GM19193 (cell line): Measurements from ENCODE around the gene GCSAM.

Experiments used
- POLR2A ChIP-seq: IDR thresholded peaks from 4 replicates; pipeline ENCODE4 v1.6.1; 2011; ENCODE audit not compliant: insufficient read depth, insufficient read length; ENCODE audit errors: extremely low read depth

GCSAM gene

GRCh38 chr3:112096176-112096575 is 36.9 kb downstream of the GCSAM start:
- no peak for TF ChIP-seq POLR2A

GRCh38 chr3:112095731-112096130 is 37.3 kb downstream of the GCSAM start:
- TF ChIP-seq POLR2A: no peak

GRCh38 chr3:112093180-112093522 is 39.9 kb downstream of the GCSAM start:
- no peak for TF ChIP-seq POLR2A

DNA sequence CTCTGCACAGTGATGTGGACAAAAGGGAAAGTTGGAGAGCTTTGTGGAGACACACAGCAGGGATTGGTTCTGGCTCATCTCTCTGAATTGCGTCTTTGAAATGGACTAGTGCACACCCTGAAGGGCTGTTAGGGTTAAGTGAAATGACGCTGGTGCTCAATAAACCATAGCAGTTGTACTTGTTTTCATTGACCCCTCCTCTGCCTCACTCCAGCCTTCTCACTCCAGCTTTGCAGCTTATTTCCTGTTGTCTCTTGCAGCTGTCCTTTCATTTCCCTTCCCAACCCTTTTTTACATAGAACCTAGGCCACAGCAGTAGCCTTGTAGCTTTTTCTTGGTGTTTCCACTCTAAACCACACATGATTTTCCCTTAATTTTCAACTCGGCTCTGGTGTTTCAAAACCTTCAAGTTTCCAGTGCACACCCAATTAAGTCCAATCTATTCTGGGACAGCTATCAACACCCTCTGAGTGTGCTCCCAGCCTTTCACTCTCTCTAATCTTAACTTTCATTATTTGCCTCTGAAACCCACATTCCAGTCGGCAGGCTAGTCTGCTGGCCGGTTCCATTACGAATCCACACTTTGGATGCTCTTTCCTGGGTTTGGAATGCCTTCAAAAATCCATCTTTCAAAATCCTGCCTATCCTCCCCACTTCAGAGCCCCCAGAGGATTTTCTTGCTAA is 40.4 kb downstream of the GCSAM start:
- TF ChIP-seq POLR2A: no peak

- TF ChIP-seq POLR2A: no peak
These were observed 42.0 kb downstream of the GCSAM start for GRCh38 chr3:112090887-112091586.

DNA sequence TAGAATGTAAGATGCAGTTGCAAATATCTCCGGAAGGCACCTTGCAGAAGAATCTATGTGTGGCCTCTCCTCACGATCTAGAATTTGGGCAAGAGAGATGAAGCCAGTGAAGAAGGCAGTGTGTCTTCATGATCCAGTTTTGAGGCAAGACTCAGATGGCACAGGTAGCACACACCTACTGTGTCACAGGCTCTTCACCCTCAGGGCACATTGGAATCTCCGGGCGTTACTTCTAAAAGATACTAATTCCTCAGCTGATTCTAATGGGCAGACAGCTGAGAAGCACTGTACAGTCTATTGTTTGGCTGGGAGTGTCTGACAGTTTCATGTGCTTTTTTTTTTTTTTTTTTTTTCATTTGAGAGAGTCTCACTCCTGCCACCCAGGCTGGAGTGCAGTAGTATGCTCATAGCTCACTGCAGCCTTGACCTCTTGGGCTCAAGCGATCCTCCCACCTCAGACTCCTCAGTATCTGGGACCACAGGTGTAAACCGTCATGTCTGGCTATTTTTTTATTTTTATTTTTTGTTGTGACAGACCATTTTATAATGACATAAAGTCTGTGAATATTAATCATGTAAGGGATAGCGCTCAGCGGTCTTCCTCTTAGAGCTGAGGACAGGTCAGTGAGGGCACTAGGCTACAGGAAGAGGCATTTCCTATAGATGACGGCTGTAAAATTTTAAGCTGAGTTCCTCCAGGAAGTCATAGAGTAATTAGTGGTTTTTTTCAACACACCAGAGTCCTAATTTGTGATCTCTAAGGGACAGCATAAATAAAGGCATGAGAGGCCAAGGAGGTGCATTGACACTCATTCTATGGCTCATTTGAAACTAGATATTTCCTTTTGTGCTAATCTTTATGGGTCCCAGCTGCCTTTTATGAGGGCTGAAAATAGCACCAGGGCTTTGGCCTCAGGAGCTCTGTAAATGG is 42.8 kb downstream of the GCSAM start:
- TF ChIP-seq POLR2A: no peak

- TF ChIP-seq POLR2A: no peak
These were observed 44.1 kb downstream of the GCSAM start for GRCh38 chr3:112088944-112089343.

DNA sequence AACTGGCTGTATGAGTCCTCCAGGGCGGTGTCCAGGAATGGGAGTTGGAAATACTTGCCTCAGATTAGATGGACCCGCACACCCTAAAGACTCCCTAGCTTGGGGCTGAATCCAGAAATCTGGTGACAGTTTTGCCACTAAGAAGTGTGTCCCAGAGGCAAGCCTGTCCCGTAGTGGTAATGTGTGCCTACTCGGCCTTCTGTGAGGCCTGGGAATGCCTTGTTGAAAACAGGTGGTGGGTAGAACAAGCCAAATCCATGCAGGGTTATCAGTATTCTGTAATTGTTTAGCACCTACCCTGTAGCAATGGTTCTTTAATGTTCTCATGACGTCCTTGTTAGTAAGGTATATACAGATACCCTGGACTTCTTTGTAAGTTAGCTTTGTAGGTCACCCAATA is 45.3 kb downstream of the GCSAM start:
- no peak for TF ChIP-seq POLR2A

DNA sequence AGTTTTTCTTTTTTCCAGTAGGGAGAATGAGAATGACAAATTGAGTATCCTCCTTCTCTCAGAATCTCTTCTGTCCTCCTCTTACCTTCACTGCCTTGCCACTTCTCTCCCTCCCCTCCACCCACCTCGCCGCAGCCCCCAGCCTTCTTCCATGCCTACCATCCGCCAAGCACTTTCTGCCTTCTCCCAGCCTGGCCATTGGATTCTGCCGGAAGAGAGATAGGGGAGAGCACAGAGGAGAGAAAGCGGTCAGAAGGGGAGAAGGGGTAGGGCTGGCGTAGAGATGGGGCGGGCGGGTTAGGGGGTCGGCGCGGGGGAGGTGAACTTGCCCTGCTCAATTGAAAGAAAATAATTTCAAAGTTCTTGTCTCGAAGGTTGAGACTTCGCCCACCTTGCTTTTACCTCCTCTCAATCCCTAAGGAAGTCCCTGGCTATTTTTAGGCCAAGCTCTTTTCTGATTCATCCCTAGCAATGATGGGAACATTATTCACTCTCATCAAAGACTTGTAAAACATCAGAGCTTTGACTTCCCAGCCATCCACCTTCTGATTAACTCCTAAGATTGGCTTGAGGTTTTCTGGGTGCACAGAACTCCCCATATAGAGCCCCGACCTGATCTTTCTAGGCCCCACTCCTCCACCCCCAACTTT is 46.0 kb downstream of the GCSAM start:
- no peak for TF ChIP-seq POLR2A

- no peak for TF ChIP-seq POLR2A
These were observed 46.8 kb downstream of the GCSAM start, which contains the start of gene C3orf52 for GRCh38 chr3:112086076-112086854. Gene C3orf52 (plus strand): TSS chr3:112086389. CDS start chr3:112086408, 19 bp downstream.

GRCh38 chr3:112085735-112086075 is 47.3 kb downstream of the GCSAM start:
- no peak for TF ChIP-seq POLR2A

- TF ChIP-seq POLR2A: no peak
These were observed 47.9 kb downstream of the GCSAM start for GRCh38 chr3:112084980-112085705.

- no peak for TF ChIP-seq POLR2A
These were observed 49.8 kb downstream of the GCSAM start for GRCh38 chr3:112083239-112083638.

DNA sequence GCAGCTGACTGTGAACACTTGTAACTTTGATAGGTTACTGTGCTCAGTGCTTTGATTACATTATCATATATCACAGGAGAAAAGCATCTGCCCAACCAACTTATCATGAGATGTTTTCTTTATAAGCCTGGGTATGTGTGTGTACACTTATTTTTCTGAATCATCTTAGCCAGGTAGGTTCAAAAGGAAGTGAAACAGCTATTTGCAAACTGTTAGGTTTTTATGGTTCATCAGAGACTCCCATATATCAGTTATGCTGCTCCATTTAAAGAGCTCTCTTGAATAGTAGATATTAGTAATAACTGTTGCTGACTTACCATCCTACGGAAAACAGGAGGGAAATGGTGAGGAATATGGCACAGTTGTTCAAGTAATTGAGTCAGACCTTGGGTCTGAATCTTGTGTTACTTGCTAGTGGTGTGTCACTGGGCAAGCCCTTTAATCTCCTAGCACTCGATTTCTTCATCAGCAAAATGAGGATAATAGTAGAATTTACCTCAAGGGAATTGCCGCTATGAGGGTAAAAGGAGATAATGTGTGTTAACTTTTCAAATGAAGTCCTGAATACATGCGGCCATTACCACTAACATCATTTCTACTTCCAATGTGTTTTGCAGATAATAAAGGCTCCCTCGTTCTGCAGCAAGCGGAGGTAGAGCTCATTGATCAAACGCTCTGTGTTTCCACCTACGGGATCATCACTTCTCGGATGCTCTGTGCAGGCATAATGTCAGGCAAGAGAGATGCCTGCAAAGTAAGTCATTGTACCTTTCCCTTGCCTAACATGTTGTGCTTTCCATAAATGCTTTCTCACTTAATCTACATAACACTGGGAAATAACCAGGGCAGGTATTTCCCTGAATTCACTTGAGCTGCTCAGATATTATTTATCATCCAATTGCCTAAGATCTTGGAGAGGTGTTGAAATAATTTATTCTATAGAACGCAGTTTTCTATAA is 54.6 kb downstream of the GCSAM start:
- TF ChIP-seq POLR2A: no peak
